ENCODE data around the gene MEGF9.

GRCh38 chr9:120652934-120653333 lies 61.3 kb downstream of the MEGF9 start:
- TF ChIP-seq CTCF (IDR thresholded peaks at IDR 0.05; ENCODE audit: low read depth, low read length) = no peak
- TF ChIP-seq EZH2phosphoT487 (IDR thresholded peaks at IDR 0.05; ENCODE audit: low read depth) = no peak
